Measurements from ENCODE around the gene GARNL3. TPM values are rescaled to one million over a fixed set of nuclear protein-coding genes. Genes with fewer than 3 reads are reported as not detected.

GARNL3 gene
- total and polyA plus RNA-seq, 2 experiments from 2014 or later: 9.5 to 10.5 TPM

- H2AFZ ChIP-seq: no peak overlapping the region
- H3K4me3 ChIP-seq: no peak overlapping the region
- no peak for TF ChIP-seq EZH2phosphoT487 (IDR thresholded peaks at IDR 0.05; ENCODE audit: low read depth, severe bottlenecking, unreplicated experiment)
- no peak for TF ChIP-seq CTCF (IDR thresholded peaks at IDR 0.05; ENCODE audit: poor library complexity)
- no peak for TF ChIP-seq EZH2 (IDR thresholded peaks at IDR 0.05; ENCODE audit: borderline replicate concordance)
- 92% methylated on average over 5 of the region's 5 CpGs for WGBS (ENCODE audit: low lambda C conversion rate, missing lambda C conversion rate)
- no peak overlapping the region for H3K4me2 ChIP-seq
- H3K79me2 ChIP-seq: no peaks in the 10 kb centered on the region
- H3K9me2 ChIP-seq (replicated peaks; ENCODE audit: insufficient read depth): no peaks in the 10 kb centered on the region
- H3K4me1 ChIP-seq (ENCODE audit: insufficient read depth): no peaks in the 10 kb centered on the region
- H3K27me3 ChIP-seq: no peaks in the 10 kb centered on the region
- H3K27ac ChIP-seq: no peak overlapping the region
- H3K36me3 ChIP-seq (replicated peaks; ENCODE audit: insufficient read depth, low read depth): no peaks in the 10 kb centered on the region
- no peaks in the 10 kb centered on the region for H4K20me1 ChIP-seq (ENCODE audit: insufficient read depth, poor library complexity, severe bottlenecking)
- no peaks in the 10 kb centered on the region for H3K9me3 ChIP-seq (ENCODE audit: low read depth)
- DNase-seq (ENCODE audit: low spot score): no peak
These were observed 14.7 kb upstream of the GARNL3 start for GRCh38 chr9:127249877-127250276.

DNA sequence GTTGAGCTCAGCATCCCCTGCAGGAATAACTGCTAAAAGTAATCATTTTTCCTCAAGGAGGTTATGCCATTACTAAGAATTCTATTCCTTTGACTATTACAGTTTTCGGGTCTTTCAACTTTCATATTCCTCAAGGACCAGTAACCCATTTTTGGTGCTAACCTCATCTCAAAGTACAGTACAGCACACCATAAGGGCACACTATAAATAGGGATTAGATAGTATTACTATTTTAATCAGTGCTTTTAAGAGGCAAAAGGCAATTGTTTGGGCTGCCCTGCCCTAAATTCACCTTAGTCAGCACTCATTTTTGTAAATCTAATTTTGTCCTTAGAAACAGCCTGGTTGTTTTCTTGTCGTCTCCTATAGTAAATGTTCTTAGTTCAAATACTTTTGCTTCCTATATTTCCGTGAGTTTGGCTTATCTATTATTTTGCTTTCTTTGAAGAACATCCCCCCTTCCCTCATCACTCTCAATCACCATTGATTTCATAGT lies 13.6 kb upstream of the GARNL3 start:
- no peaks in the 10 kb centered on the region for H4K20me1 ChIP-seq (ENCODE audit: insufficient read depth, poor library complexity, severe bottlenecking)
- H2AFZ ChIP-seq: no peak overlapping the region
- no peaks in the 10 kb centered on the region for H3K79me2 ChIP-seq
- no peaks in the 10 kb centered on the region for H3K9me3 ChIP-seq (ENCODE audit: low read depth)
- no peak overlapping the region for H3K27ac ChIP-seq
- no peak overlapping the region for H3K4me3 ChIP-seq
- no peak for TF ChIP-seq CTCF (IDR thresholded peaks at IDR 0.05; ENCODE audit: poor library complexity)
- TF ChIP-seq EZH2phosphoT487 (IDR thresholded peaks at IDR 0.05; ENCODE audit: low read depth, severe bottlenecking, unreplicated experiment): no peak
- no peak for TF ChIP-seq EZH2 (IDR thresholded peaks at IDR 0.05; ENCODE audit: borderline replicate concordance)
- WGBS (ENCODE audit: low lambda C conversion rate, missing lambda C conversion rate): 89% methylated on average over 3 of the region's 3 CpGs
- no peaks in the 10 kb centered on the region for H3K36me3 ChIP-seq (replicated peaks; ENCODE audit: insufficient read depth, low read depth)
- no peak overlapping the region for H3K4me2 ChIP-seq
- no peaks in the 10 kb centered on the region for H3K9me2 ChIP-seq (replicated peaks; ENCODE audit: insufficient read depth)
- H3K27me3 ChIP-seq: no peaks in the 10 kb centered on the region
- no peaks in the 10 kb centered on the region for H3K4me1 ChIP-seq (ENCODE audit: insufficient read depth)
- DNase-seq (ENCODE audit: low spot score): no peak

DNA sequence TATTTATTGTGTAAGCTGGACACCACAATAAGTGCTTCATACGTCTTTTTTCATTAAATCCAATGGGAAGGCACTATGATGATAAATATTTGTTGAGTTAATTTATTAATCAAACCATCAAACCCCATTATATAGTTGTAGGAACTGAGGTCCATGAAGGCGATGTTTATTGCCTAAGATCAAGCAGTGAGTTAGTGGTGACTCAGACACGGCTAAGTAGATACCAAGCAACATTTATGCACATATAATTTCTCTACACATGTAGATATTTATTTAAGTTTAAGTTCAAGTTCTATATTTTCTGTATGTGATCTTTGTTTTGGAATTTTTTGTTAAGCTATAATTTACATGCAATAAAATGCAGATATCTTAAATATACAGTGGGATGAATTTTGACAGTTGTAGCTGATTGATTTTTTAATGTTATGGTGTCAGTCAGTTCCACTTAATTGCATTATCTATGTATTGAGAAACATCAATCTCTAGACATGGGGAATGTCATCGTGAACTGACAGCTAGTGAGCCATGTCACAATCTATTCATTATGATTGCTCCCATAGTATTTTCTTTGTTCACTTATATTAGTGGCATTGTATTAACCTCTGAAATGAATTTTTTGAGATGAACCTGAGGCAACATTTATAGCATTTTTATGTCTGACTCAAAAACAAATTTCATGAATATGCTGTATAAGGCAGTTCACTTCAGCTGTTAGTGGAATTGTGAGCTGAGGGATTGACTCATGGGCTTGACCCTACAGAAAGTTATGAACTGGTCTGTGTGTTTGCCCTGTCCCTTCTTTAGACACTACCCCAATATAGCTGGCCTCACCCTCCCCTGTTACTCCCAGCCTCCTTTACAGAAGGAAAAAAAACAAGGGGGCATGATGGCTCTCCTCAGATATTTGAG lies 11.9 kb upstream of the GARNL3 start:
- DNase-seq (ENCODE audit: low spot score): no peak
- Histone ChIP-seq H3K79me2 (no peaks in the 10 kb centered on the region), H3K9me2 (replicated peaks; ENCODE audit: insufficient read depth) (no peaks in the 10 kb centered on the region), H3K4me3 (no peak overlapping the region), H3K4me2 (no peak overlapping the region), H3K9me3 (ENCODE audit: low read depth) (no peaks in the 10 kb centered on the region), H2AFZ (no peak overlapping the region), H3K27me3 (no peaks in the 10 kb centered on the region), H3K27ac (no peak overlapping the region), H3K4me1 (ENCODE audit: insufficient read depth) (no peaks in the 10 kb centered on the region), H4K20me1 (ENCODE audit: insufficient read depth, poor library complexity, severe bottlenecking) (no peaks in the 10 kb centered on the region), H3K36me3 (replicated peaks; ENCODE audit: insufficient read depth, low read depth) (no peaks in the 10 kb centered on the region)
- WGBS (ENCODE audit: low lambda C conversion rate, missing lambda C conversion rate): 91% methylated on average over 4 of the region's 4 CpGs
- TF ChIP-seq CTCF (IDR thresholded peaks at IDR 0.05; ENCODE audit: poor library complexity) (no peak), EZH2 (IDR thresholded peaks at IDR 0.05; ENCODE audit: borderline replicate concordance) (no peak), EZH2phosphoT487 (IDR thresholded peaks at IDR 0.05; ENCODE audit: low read depth, severe bottlenecking, unreplicated experiment) (no peak)

Data from hepatocyte (in vitro differentiated cells).